Upper lobe of left lung (tissue), 4 donors: ENCODE results near the gene PLXNB2.

ENCODE experiments used
- CTCF ChIP-seq, 6 experiments: fragments of 450-650 bp in 4 of 6; fragments of 200-600 bp in 2 of 6; sonication (generic) in 2 of 6; IDR thresholded peaks; one replicate each; pipeline ENCODE4 v1.5.1; 2016 to 2019; ENCODE audit warnings: antibody characterized with exemption in 6 of 6
- POLR2A ChIP-seq, 4 donors: fragments of 450-650 bp; IDR thresholded peaks; one replicate each; pipeline ENCODE4 v1.5.1; 2016 to 2017; ENCODE audit warnings: antibody characterized with exemption in 4 of 4, mild to moderate bottlenecking in 2 of 4

- TF ChIP-seq POLR2A (IDR thresholded peaks at IDR 0.05) (no peak), CTCF (IDR thresholded peaks at IDR 0.05) (no peak)
Observed at GRCh38 chr22:50275181-50276055, 32.0 kb downstream of the PLXNB2 start.
